B cell (primary cell): Measurements from ENCODE around the gene SLC12A6.

Experiments
- EZH2 ChIP-seq: IDR thresholded peaks from 2 replicates; pipeline ENCODE4 v1.6.1; 2012; ENCODE audit warnings: borderline replicate concordance, low read depth, mild to moderate bottlenecking, moderate library complexity, low read length; ENCODE audit not compliant: insufficient read depth, poor library complexity, severe bottlenecking
- TF ChIP-seq, protein P1 (sequence below): fragments of 200-600 bp; IDR thresholded peaks from one replicate; pipeline ENCODE4 v1.8.0; 2022; ENCODE audit warnings: antibody characterized with exemption, mild to moderate bottlenecking

DNA sequence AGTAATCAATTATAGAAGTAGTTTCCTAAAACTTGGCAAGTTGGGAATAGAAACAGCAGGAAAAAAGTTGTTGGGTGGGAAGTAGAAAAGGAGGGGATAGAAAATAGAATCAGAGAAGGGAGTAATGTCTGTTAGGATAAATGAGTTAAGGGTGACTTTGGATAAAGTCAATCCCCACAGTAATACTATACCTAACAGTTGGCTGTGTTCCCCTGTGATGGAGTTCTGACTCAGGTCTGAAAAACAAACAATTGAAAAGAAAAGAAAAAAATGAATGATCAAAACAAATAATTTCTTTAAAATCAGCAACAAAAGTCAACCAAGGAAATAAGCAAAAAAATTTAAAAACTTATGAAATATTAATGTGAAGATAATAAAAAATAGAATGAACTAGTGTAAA is 62.4 kb downstream of the SLC12A6 start:
- TF ChIP-seq, protein P1, sequence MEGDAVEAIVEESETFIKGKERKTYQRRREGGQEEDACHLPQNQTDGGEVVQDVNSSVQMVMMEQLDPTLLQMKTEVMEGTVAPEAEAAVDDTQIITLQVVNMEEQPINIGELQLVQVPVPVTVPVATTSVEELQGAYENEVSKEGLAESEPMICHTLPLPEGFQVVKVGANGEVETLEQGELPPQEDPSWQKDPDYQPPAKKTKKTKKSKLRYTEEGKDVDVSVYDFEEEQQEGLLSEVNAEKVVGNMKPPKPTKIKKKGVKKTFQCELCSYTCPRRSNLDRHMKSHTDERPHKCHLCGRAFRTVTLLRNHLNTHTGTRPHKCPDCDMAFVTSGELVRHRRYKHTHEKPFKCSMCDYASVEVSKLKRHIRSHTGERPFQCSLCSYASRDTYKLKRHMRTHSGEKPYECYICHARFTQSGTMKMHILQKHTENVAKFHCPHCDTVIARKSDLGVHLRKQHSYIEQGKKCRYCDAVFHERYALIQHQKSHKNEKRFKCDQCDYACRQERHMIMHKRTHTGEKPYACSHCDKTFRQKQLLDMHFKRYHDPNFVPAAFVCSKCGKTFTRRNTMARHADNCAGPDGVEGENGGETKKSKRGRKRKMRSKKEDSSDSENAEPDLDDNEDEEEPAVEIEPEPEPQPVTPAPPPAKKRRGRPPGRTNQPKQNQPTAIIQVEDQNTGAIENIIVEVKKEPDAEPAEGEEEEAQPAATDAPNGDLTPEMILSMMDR, result no peak
- TF ChIP-seq EZH2, result no peak
